GM18519 (cell line): Measurements from ENCODE around the gene CNPPD1.

ENCODE experiments used
- ATAC-seq: cut with Tn5 transposase; IDR thresholded peaks from one replicate; pipeline ENCODE4 v1.9.1; 2021; ENCODE audit warnings: mild to moderate bottlenecking, moderate library complexity; ENCODE audit not compliant: unreplicated experiment, low FRiP score

CNPPD1 gene

DNA sequence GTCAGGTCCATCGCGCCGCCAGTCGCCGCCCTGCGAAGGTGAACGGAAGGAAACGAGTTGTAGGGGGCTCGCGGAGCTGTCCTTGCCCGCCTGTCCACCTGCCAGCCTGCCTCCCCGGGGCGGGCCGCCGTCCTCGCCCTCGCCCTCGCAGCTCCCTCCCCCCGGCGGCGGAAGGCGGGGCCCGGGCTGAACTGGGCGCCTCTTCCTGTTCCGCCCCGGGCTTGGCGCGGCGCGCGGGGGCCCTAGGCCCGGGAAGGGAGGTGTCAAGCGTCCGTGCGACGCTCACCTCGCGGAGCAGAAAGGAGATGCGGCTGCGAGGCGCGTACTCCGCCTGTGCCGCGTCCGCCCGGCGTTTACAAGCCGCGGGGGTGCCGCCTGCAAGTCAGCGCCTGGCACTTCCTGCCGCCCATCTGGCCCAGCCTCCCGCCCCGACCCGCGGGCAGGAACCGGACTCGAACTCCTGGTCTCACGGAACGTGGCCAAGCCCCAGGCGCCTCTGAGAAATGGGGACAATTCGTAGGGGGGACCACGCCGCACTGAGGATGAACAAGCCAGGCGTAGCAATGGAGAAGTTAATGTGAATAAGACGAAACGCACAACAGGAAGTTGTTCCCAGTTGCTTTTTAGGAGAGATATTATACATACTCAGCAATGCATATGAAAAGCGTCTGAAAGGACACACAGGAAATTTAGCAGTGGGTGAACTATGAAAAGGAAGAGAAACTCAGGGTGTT is at the start of gene CNPPD1:
Gene CNPPD1 (minus strand): TSS at position 108 of the 734 bp plus-strand sequence. CDS start 97 bp downstream, at position 11.
- peak; percentile 51 for ATAC-seq

DNA sequence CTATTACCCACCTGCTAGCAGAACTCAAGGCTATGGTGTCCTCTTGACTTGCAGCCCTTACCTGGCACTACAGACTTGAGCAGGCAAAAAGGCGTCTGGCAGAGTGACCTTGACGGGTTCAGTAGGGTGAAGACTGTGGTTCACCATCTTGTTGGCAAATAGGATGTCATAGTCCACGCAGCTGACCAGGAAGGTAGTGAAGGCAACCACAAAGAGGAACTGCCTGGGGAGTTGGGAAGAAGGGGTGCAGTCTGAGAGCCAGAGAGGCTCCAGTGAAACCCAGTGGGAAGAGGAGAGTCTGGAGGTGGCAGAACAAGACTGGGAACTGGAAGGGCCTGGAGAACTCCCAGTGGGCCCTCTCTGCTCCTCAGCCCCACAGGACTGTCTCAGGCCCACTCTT is 48.6 kb upstream of the CNPPD1 start:
- no peak for ATAC-seq

DNA sequence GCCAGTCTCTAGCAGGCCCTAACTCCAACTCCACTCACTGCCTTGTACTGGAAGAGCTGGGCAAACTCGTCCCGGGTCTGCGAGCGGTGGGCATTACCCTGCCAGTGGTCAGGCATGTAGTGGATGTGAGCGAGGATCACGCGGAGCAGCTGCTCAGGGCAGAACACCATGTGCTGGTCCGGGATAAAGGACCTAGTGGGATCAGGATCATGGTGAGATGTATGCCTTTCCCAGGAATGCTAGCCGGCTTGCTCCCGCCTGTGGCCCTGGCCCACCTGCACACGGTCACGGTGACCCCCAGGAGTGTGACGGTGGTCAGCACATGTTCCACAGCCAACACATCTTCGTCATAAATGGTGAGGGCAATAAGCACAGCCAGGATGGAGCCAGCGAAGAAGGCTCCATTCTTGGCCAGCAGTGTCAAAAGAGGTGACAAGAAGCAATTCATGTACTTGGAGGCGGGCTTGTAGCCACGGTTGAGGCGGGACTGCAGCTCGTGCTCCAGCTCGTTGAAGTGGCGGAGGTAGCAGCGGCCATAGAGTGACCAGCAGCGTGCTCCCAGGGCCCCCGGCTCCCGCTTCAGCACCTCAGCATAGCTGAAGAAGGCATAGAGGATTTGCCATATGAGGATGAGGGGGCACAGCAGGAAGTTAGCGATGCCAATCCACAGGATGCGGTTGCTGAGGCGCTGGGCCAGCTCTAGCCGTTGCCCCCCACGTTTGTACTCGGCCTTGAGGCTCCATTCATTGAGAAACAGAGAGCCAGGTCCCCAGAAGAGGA is 47.3 kb upstream of the CNPPD1 start:
- ATAC-seq, result no peak

DNA sequence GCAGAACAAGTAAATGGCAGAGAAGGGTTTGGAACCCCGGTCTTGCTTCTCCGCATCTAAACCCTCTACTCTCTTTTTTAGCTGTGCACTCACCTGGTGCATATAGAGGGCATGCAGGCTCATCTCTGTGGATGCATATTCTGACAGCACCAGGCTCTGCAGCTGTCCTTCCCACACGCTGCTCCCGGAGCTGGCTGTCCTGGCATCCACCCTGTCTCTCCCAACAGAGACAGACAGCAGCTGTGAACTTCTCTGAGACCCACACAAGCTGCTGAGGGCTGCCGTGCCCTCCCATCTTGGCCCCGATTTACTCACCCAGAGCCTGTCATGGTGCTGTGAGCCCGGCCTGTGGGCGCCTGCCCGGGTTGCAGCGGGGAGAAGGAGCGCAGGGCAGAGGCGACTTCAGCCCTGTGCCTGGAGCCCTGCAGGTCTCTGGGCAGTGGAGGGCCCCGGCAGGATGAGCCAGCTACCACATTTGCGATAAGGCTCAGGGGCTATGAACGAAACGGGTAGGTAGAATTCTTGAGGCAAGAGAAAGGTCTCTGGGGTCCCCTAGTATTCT is 45.3 kb upstream of the CNPPD1 start:
- no peak for ATAC-seq

DNA sequence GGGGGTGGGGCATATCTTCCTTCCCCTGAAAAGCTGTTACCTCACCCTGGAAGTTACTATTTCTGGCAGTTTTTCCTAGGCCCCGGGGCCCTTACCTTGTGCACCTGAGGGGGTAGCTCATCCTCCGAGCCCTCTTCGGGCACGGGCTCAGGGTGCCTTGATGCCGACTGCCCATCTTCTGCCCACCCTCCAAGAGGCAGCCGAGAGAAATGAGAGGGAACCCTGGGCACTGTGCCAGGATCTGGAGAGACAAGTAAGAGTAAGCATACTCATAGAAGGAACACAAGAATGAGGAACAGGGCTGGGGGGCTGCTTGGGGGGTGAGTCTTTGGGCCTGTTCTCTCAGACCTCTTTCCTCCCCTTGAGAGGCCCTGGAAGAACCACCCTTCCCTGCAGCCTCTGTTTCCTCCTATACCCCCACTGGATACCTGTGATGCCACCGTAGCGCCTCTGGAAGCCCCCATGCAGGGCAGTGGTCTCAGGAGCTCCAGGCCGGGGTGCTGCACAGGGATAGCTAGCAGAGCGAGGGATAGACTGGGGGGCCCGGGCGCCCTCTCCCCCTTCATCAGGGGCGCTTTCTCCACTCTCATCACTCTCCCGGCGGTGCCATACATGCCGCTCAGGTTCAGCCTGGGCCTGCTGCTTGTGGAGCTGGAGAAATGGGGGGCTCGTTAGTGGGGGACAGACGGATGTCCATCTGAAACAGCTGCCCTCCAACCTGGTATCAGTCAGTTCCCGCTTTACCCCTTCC is 44.1 kb upstream of the CNPPD1 start:
- no peak for ATAC-seq

DNA sequence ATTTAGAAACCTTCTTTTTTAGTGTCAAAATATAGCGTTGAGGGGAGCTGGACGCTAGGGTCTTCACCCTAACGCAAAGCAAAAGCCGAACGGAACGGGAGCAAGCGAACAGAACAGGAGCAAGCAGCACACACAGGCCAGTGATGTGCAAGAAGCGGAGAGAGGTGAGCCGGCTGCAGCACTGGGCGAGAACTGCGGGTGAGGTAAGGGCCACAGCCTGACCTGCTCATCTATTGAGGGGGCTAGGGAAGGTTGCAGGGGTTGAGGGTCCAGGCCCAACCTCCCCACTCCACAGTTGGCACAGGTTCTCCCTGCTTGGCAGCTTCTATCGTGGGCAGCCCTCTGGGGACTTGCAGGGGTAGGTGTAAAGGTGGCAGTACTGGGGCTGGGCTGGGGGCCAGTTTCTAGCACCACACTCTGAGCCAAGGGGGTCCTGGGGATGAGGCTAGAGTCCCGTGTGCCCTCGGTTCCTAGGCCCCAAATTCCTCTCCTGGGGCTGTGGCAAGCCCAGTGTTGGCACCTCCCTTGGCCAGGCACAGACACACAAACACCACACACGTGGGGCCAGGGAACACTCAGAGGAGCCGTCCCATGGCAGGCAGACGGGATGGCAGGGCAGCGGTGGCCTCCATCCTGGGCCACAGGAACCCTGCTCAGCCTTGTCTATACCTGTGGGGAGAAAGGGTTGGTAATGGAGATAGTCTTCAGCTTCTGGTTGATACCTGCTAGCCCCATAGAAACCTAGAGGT is 43.2 kb upstream of the CNPPD1 start:
- no peak for ATAC-seq

DNA sequence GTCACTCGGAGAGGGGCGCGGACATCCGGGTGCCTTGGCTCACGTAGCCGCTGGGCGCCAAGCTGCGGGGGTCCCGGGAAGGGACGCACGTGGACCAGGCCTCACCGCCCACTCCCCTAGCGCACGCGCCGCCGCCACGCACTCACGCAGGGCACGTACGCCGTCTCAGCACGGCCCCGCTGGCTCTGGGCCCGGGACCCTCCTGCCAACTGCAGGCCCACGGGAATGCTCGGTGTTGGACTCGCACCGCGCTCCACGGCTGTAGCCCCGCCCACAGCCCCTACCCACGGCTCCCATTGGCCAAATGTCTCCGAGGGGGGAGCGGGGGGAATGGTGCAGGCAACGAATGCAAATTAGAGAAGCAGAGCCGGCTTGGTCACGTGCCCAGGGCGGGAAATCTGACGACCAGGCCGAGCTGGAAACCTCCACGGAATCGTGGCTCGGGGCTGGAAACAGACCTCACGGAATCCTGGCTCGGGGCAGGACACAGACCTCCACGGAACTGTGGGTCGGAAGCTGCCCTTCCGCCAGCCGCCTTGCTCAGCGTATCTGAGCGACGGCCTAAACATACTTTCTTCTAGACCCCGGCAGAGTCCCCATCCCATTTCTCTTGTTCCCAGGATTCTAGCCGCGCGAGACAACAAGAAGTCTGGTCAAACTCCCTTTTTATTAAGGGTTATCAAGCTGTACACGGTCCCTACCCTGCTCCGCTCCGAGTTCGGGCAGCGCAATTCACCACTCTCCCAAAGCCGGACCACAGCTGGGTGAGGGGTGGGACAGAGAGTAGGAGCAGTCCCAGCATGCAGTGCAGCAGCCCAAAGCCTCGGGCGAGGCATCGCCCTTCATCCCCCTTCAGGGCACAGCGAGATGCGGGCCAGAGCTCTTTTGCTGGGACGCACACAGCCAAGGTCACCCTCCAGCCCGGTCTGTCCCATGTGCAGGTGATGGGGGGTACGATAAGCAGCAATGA is 42.3 kb upstream of the CNPPD1 start, which contains the start of gene ABCB6:
Gene ABCB6 (minus strand): TSS at position 227 of the 970 bp plus-strand sequence. CDS start 285 bp downstream, outside the sequence.
- peak; percentile 51 for ATAC-seq

DNA sequence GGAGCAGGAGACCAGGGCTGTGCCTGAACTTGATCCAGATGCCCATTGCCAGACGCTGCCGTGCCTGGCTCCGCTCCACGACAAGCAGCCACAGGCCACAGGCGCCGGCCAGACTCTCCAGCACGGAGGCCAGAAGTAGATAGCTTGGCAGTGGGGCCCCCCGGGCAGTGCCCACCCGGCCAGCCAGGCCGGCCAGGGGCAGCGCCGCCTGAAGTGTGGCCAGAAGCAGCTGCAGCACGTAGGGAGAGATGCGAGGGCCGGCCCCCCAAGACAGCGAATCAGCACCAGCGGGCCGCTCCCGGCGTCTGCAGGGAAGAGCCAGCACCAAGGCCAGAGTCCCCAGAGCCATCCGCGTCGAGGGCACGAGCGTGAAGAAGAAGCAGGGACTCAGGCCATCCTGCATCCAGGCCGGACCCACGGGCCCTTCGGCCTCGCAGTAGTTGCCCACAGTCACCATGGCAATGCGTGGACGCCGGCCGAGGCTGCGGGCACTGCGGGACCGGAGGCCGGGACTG is 41.5 kb upstream of the CNPPD1 start:
- peak; percentile 16 for ATAC-seq

DNA sequence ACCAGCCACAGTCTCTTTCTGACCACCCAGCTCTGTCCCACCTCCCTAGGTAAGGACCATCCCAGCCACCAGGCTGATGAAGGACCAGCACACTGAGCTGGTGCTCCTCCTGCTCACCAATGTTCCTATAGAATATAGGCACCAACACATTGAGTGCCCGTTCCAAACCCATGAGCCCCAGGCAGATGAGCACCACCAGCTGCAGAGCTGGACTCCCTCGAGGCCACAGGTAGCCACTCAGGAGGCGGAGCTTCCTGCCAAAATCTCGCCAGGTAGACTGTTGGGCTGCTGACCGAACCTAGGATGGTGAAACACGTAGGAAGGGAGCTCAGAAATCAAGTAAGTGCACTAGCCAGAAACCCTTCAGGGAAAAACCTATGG is 39.8 kb upstream of the CNPPD1 start:
- ATAC-seq, result no peak

DNA sequence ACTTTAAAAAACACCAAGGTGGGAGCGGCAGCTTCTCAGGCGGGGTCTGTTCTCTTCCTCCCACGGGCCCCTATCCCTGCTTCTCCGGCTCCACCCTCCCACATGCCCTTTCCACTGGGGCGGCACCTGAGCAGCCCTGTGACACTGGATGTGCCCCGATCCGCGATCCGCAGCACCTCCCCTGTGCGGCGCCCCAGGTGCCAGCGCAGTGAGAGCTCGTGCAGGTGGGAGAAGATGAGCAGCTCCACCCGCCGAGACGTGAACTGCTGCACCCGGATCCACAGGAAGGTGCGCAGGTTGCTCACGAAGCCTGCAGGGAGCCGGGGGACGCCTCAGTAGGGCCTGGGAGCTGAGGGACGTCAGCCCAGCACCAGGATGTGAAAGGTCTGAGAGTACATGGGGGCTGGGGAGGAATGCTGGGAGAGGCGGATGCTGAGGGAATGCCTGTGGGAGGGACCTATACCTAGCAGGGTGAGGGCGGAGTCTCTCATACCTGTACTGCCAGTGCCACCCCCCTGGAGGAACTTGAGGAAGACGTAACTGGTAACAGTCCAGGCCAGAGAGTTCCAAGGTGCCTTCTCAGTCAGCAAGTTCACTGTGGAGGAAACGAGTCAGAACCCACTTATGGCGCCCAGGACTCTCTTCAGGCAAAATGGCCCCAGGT is 39.3 kb upstream of the CNPPD1 start:
- no peak for ATAC-seq

DNA sequence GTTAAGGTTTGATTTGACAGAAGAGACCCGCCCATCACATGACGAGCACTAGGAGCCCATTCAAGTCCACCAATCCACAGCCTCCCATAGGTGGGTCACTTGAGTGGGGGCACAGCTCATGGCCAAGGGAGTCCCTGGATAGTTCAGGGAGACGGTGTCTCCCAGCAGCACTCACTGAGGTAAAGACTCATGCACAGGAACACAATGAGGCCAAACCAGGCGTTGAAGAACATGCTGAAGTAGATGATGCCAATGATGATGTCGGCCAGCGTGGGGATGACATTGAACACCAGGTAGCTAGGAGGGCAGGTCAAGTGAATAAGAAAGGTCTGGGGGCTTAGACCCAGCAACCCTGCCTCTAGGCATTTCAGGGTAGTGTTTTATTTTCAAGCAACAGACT is 38.1 kb upstream of the CNPPD1 start:
- ATAC-seq, result no peak

DNA sequence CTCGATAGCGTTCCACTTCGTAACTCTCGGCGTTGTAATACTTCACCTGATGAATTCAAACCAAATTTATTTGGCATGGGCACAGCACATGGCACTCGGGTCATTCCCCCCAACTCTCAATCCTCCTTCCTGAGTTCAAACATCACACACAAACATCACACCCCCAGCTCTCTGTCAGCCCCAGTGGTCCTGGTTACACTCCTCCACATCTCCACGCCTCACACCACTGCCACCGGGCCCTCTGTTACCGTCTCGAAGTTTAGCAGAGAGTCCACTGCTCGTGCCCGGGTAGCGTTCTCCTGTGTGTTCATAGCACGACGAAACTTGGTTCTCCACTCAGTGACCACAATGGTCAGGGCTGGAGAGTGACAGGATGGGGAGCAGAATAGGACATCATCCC is 37.4 kb upstream of the CNPPD1 start:
- no peak for ATAC-seq

DNA sequence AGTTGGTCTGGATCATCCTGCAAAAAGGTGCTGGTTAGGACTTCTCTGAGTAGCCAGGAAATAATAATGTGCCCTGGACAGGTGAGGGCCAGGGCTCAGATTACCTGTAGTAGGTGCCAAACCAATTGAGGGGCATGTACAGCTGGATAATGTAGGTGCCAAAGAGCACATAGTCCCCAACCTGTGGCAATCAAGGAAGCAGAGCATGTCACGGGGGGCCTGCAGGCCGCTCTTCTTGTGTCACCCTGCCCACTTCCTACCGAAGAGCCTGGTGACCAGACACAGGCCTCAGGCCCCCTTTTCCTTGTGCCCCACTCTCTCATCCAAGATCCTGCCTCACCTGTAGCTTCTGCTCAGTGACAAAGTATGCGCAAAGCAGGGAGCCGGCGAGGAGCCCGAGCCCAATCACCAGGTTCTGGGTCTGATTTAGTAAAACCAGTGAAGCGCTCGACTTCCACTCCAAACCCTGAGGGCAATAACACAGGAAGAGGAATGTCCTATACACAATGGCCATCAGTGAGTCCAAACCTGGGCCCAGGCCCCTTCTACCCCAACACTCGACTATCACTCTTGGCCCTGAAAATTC is 36.9 kb upstream of the CNPPD1 start:
- ATAC-seq, result no peak

DNA sequence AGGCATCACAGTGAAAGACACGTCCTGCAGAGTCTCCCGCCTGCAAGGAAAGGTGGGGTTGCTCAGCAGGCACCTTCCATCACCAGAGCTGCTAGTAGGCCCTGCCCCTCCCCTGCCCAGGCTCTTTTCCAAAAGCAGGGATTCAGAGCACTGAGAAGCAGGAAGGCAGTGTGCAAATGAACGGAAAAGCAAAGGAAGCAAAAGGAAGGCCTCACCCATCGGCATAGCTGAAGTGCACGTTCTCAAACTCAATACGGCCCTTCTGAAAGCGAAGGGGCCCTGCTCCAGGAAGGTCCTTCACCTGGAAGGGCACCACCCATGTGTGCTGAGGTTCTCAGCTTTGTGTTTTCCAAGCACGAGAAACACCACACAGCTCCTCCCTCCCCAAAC is 36.3 kb upstream of the CNPPD1 start:
- no peak for ATAC-seq

DNA sequence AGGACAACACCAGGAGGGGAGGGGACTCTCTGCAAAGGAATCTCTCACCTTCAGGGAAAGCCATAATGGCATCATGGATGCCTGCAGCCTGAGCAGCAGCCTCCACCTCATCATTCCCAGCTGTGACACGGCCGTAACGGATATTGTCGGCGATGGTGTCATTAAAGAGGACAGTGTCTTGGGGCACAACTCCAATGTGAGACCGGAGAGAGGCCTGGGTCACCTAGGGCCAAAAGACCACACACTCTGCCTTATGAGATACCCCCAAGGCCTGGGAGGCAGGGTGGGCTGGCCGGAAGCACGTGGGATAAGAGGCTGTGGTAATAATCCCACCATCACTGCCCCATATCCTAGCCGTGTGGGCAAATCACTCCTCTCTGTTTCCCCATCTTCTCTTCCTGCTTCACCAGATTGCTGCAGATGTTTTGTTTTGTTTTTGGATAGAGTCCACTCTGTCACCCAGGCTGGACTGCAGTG is 34.2 kb upstream of the CNPPD1 start:
- ATAC-seq, result no peak

DNA sequence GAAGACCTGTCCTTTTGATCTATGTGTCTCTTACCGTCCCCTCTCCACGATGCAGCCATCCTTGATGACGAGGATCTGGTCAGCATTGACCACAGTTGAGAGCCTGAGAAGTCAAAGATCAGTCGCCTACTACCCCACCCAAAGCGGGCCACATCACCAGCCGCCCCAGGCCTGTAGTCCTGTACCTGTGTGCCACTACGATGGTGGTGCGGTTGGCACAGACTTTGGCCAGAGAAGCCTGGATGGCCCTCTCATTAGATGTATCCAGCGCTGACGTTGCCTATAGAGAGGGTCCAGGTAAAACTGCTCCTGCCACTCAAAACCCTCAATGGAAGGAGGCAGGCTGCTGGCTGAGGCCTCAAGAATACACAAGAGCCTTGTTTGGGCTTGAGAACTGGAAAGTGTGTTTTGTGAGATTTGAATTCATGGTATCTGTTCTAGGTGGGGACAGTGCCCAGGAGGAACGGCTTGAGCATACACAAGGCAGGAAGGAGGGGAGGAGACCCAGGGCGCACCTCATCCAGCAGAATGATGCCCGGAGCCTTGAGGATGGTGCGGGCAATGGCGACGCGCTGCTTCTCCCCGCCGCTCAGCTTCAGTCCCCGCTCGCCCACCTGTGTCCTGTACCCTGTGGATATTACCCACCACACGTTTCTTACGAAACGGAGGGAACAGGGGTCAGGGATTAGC is 33.6 kb upstream of the CNPPD1 start:
- no peak for ATAC-seq
